ENCODE results near the gene SLC15A5.

DNA sequence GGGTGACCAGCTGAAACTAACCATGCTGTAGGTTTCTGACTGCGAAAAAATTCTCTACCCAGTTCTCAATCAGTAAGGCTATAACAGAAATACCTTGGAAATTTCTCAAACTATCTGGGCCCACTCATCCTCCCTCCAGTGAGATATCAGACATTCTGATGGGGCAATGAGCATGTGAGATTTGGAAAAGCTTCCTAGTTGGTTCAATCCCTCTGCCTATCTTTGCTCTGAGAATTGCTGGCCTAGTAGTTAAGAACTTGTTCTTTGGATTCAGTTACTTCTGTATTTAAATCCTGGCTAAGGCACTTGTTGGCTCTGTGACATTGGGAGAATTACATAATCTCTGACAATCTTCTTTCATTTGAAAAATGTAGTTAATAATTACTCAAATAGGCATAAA is 119.4 kb downstream of the SLC15A5 start:
- TF ChIP-seq, protein P1, sequence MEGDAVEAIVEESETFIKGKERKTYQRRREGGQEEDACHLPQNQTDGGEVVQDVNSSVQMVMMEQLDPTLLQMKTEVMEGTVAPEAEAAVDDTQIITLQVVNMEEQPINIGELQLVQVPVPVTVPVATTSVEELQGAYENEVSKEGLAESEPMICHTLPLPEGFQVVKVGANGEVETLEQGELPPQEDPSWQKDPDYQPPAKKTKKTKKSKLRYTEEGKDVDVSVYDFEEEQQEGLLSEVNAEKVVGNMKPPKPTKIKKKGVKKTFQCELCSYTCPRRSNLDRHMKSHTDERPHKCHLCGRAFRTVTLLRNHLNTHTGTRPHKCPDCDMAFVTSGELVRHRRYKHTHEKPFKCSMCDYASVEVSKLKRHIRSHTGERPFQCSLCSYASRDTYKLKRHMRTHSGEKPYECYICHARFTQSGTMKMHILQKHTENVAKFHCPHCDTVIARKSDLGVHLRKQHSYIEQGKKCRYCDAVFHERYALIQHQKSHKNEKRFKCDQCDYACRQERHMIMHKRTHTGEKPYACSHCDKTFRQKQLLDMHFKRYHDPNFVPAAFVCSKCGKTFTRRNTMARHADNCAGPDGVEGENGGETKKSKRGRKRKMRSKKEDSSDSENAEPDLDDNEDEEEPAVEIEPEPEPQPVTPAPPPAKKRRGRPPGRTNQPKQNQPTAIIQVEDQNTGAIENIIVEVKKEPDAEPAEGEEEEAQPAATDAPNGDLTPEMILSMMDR (IDR thresholded peaks at IDR 0.05): no peak
- TF ChIP-seq EZH2 (IDR thresholded peaks at IDR 0.05): no peak

Measured in neural progenitor cell (in vitro differentiated cells).